Small intestine (tissue), 7 donors: Measurements from ENCODE around the gene SORCS2. TPM values are rescaled to one million over a fixed set of nuclear protein-coding genes. Genes with fewer than 3 reads are reported as not detected.

Source experiments
- DNase-seq, 2 donors: peaks; one replicate each; pipeline versions ENCODE4 v3.0.0 to v3.0.0-alpha.2; 2013
- FAIRE-seq: peaks from 2 replicates; lab custom pipeline; 2012; peaks lifted over from hg19 to GRCh38; lab: Jason Lieb, UNC
- H3K27ac ChIP-seq, 3 donors: one replicate each; pipeline ENCODE4 v1.5.1; 2013; ENCODE audit warnings: low read length in 2 of 3, mild to moderate bottlenecking in 2 of 3, control low read depth in 1 of 3, inconsistent platforms in 1 of 3, low read depth in 1 of 3, moderate library complexity in 1 of 3
- H3K27me3 ChIP-seq, 3 donors: one replicate each; pipeline ENCODE4 v1.6.1; 2013; ENCODE audit warnings: low read length in 3 of 3, inconsistent platforms in 1 of 3; ENCODE audit not compliant: control insufficient read depth in 3 of 3, insufficient read depth in 3 of 3
- H3K36me3 ChIP-seq, 3 donors: one replicate each; pipeline ENCODE4 v1.6.1; 2013; ENCODE audit warnings: low read length in 3 of 3, inconsistent platforms in 1 of 3, low read depth in 1 of 3, mild to moderate bottlenecking in 1 of 3, moderate library complexity in 1 of 3; ENCODE audit not compliant: control insufficient read depth in 3 of 3, insufficient read depth in 2 of 3
- H3K4me1 ChIP-seq, 3 donors: one replicate each; pipeline ENCODE4 v1.6.1; 2013; ENCODE audit warnings: low read length in 2 of 3, inconsistent platforms in 1 of 3, low read depth in 1 of 3, mild to moderate bottlenecking in 1 of 3, moderate library complexity in 1 of 3; ENCODE audit not compliant: control insufficient read depth in 3 of 3, insufficient read depth in 2 of 3
- H3K4me3 ChIP-seq, 3 donors: one replicate each; pipeline ENCODE4 v1.5.1; 2013; ENCODE audit warnings: low read length in 3 of 3, control low read depth in 1 of 3, inconsistent platforms in 1 of 3, low read depth in 1 of 3, mild to moderate bottlenecking in 1 of 3, moderate library complexity in 1 of 3
- H3K9me3 ChIP-seq, 2 donors: one replicate each; pipeline ENCODE4 v1.6.1; 2013; ENCODE audit warnings: low read depth in 1 of 2, low read length in 1 of 2; ENCODE audit not compliant: control insufficient read depth in 2 of 2, insufficient read depth in 1 of 2
- WGBS, 3 donors: extraction: QIAGEN DNeasy Blood & Tissue Kit; methylation state at CpG; one replicate each; pipeline ENCODE4 v1.1.7; 2013; 5-methylcytosine and 5-hydroxymethylcytosine counted together
- polyA plus RNA-seq, 4 donors: library from polyadenylated mRNA; stranded (reverse) in 3 of 4; unstranded in 1 of 4; fragments of 200-250 nt in 3 of 4; fragments of 120-200 nt in 1 of 4; gene quantifications; one replicate each; pipeline versions ENCODE4 v1.2.1 to v1.2.3, GENCODE V29; 2013
- donor health status: healthy with polysubstance abuse.
- donor health status: control.
- donor health status: control.
- donor health status: Bipolar disorder and iron deficiency.
- donor health status: healthy.

SORCS2 gene
- polyA plus RNA-seq, 4 donors, result 0.63 to 3.3 (median 2.2) TPM; not detected in 1

DNA sequence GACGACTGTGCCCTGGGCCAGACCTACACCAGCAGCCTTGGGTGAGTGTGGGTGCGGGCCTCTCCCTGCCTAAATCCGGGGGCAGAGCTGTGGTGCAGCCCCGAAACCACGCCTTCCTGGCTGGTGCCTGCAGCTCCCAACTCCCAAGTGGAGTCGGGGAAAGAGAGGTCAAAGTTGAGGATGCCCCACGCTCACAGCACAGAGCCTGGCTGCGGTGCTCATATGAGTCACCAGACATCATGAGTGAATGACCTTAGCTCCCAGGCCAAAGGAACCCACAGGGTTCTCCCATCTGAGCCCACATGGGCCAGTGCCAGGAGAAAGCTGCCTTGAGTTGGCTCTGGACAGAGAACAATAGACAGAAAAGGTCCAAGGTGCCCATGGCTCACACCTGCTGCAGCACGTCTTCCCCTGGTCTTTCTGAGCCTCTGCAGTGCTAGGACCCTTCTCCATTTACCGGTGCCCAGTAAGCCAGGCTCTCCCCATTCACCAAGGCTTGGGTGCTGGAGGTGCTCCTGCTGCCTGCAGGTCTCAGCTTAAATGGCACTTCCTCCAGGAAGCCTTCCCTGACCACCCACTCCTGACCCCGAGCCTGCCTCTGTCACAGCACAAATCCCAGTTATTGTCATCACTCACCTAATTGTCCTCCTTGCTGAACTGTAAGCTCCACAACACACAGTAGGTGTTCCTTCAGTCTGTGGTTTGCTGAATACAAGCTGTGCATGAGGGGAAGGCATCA is 523.1 kb downstream of the SORCS2 start:
- 35 to 75% (median 53%) methylated on average over 11 of the region's 11 CpGs for WGBS, 3 donors
- H3K4me1 ChIP-seq, result no peaks in the 10 kb centered on the region
- no peak overlapping the region for H3K4me3 ChIP-seq
- peaks cover 0 to 14% (median 2%) of the 10 kb centered on the region in 3 donors for H3K27me3 ChIP-seq
- H3K9me3 ChIP-seq, result peaks cover 0 to 6% of the 10 kb centered on the region in 2 donors
- no peak overlapping the region for H3K27ac ChIP-seq
- peak in 1 of 2 donors; percentile 23 for DNase-seq
- no peak for FAIRE-seq
- H3K36me3 ChIP-seq, result peaks cover 0 to 5% (median 0%) of the 10 kb centered on the region in 3 donors

DNA sequence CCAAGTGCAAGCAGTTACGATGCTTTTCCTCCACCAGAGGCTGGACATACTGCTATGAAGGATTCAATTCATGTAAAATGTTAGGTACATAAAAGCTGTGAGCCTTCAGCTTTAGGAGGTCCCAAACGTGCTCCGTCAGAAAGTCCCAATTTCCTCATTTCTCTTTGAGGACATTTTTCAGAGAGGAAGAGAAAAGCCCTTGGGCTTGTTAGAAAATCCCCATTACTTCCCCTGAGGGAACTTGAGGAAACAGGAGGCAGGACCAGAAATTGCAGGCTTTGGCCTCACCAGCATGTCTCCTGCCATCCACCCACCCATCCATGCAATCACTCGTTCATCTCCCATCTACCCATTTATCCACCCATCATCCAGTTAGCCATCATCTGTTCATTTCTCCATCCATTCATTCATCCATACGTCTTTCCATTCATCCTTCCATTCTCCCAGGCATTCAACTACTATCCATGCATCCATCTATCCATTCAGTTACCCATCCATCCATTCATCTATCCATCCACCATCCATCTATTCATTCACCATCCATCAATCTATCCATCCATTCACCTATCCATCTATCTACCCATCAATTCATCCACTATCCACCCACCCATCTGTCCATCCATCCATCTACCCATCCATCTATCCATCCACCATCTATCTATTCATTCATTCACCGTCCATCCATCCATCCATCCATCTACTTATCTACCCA is 523.8 kb downstream of the SORCS2 start:
- no peak for FAIRE-seq
- peaks cover 0 to 5% (median 0%) of the 10 kb centered on the region in 3 donors for H3K36me3 ChIP-seq
- WGBS, 3 donors, result 63 to 72% (median 70%) methylated on average over 6 of the region's 6 CpGs

DNA sequence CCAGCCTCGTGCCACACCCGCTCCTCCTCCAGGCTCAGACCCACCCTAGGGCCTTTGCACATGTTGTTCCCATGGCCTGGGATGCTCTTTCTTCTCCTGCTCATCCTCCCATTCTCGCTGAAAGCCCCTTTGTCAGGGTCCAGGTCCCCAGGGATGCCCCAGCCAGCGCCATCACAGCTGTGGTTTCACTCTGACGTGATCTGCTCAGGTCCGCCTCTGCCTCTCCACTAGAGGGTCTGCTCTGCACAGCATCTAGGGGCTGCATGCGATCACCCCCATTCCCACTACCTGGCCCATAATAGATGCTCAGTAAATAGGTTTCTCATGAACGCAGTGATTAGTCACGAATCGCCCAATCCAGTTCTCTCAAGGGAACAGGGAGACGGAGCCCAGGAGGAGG is 524.8 kb downstream of the SORCS2 start:
- Histone ChIP-seq H3K4me1 (no peaks in the 10 kb centered on the region), H3K4me3 (no peak overlapping the region), H3K9me3 (peaks cover 0 to 6% of the 10 kb centered on the region in 2 donors), H3K27ac (no peak overlapping the region), H3K27me3 (peaks cover 0 to 14% (median 4%) of the 10 kb centered on the region in 3 donors), H3K36me3 (peaks cover 0 to 5% (median 0%) of the 10 kb centered on the region in 3 donors)
- FAIRE-seq, result no peak
- no peak for DNase-seq
- WGBS, 3 donors, result 77 to 84% (median 83%) methylated on average over 11 of the region's 11 CpGs

More for the DNA sequence above, 523.8 kb downstream of the SORCS2 start:
- Histone ChIP-seq H3K27ac (no peak overlapping the region), H3K27me3 (peaks cover 0 to 14% (median 2%) of the 10 kb centered on the region in 3 donors), H3K4me1 (no peaks in the 10 kb centered on the region), H3K4me3 (no peak overlapping the region), H3K9me3 (peaks cover 0 to 6% of the 10 kb centered on the region in 2 donors)
- no peak for DNase-seq

DNA sequence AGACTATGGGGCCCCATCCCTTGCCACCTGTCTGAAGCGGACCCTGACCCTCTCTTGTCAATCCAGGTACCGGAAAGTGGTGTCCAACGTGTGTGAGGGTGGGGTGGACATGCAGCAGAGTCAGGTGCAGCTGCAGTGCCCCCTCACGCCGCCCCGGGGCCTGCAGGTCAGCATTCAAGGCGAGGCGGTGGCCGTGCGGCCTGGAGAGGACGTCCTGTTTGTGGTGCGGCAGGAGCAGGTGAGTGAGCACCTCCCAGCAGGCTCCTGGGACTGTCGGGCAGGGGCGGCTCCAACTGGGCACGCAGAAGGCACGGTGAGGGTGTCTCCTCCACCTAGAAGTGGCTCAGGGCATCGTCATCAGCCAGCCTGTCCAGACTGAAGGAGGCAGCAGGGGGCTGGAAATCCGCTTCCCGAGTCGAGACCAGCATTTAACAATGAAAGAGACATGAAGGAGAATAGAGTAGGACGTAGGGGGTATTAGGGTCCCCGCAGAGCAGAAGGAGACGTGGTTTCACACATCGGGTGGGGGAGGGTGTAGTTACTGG is 525.7 kb downstream of the SORCS2 start:
- peaks cover 0 to 14% (median 6%) of the 10 kb centered on the region in 3 donors for H3K27me3 ChIP-seq
- H3K4me1 ChIP-seq, result no peaks in the 10 kb centered on the region
- H3K27ac ChIP-seq, result no peak overlapping the region
- H3K36me3 ChIP-seq, result peaks cover 0 to 5% (median 0%) of the 10 kb centered on the region in 3 donors
- DNase-seq (no peak), FAIRE-seq (no peak)
- H3K4me3 ChIP-seq, result no peak overlapping the region
- 59 to 73% (median 61%) methylated on average over 24 of the region's 24 CpGs for WGBS, 3 donors
- peaks cover 0 to 6% of the 10 kb centered on the region in 2 donors for H3K9me3 ChIP-seq

DNA sequence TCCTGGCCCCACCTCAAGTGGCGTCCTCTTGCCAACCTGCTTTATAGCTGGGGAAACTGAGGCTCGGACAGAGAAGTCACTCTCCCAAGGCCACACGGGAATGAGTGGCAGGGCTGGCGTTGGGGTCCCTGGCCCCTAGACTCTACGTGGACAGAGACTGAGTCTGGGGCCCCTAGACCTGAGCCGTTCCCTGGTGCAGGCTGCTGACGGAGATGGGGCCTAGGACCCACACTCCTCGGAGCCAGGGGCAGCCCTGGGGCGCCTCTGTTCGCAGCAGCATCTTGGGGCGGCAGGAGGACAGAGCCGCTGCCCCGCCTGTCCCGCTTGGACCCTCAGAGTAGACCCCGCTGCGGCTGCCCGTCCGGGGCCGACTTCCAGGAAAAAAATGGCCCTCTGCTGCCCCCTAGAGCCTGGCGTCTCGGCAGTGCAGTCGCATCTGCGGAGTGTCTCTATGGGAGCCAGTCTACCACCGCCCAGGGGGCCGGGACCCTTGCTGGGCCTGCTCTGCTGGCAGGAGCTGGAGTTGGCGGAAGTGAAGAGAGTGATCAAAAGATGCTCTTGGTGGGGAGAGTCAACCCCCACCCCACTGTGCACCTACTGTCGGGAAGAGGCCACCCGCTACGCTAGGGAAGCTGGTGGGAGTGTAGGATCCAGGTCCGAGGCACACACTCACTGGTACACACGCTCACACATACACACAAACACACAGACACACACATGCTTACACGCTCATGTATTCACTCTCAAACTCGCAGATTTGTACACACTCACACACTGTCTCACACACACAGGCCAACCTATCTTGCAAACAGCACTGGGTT is 527.2 kb downstream of the SORCS2 start:
- FAIRE-seq, result no peak

DNA sequence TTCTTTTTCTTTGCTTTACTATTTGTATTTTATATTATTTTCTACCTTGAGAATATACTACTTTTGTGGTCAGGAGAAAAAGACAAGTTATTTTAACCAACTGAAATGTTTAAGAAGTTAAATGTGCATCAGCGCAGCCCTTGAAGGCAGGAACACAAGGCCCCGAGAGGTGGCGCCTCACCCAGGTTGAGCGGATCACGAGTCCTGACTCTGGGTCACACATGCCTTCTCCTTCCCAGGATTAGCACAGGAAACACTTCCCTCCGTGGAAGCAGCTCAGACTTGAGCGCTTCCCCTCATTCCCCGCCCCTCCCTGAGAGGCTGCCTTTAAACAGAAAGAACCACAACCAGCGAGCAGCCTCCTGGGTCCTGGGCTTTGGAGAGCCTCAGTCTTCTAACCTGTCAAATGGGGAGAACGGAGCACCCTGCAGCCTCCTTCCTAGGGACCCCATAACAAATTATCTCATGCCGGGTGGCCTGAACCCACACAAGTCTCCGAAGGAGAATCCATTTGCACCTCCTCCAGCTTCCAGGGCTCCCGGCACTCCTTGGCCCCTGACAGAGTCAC is 529.7 kb downstream of the SORCS2 start:
- Histone ChIP-seq H3K4me1 (no peaks in the 10 kb centered on the region), H3K9me3 (no peaks in the 10 kb centered on the region), H3K27ac (no peak overlapping the region), H3K27me3 (peaks cover 0 to 14% (median 6%) of the 10 kb centered on the region in 3 donors), H3K4me3 (no peak overlapping the region), H3K36me3 (no peaks in the 10 kb centered on the region)
- FAIRE-seq (no peak), DNase-seq (no peak)
- WGBS, 3 donors, result 64 to 71% (median 68%) methylated on average over 13 of the region's 13 CpGs

More for the DNA sequence above, 527.2 kb downstream of the SORCS2 start:
- peak; percentile 20 to 65 for DNase-seq
- Histone ChIP-seq H3K4me1 (no peaks in the 10 kb centered on the region), H3K36me3 (no peaks in the 10 kb centered on the region), H3K4me3 (no peak overlapping the region), H3K27me3 (peaks cover 0 to 14% (median 6%) of the 10 kb centered on the region in 3 donors), H3K9me3 (no peaks in the 10 kb centered on the region), H3K27ac (no peak overlapping the region)
- 24 to 26% (median 26%) methylated on average over 28 to 33 of the region's 33 CpGs for WGBS, 3 donors

DNA sequence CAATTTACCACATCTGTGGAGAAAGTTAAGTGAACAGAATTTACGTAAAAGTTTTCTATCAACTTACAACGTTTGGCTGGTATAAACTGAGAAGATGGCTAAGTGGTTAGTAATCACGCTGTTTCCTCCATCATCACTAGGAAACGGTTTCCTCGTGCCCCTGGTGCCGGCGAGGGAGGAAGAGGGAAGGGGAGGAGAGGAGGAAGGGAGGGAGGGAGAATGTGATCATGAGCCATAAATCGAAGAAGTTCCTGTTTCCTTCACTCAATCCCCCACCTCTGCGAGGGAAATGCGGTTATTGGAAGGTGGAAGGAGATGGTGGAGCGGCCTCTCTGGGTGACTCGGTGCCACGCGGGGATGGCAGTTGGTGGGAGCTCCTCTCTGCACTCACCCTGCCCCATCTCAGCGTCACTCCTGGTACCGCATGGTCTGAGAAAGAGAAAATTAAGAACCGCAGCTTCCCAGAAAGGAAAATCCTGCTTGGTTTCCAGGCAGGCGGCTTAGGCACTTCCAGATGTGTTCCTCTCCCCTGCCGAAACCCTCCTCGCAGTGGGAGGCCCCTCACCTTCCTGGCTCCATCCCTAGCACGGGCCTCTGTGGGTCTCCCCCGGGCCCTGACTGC is 530.5 kb downstream of the SORCS2 start:
- Histone ChIP-seq H3K27me3 (peaks cover 0 to 14% (median 6%) of the 10 kb centered on the region in 3 donors), H3K9me3 (no peaks in the 10 kb centered on the region), H3K27ac (no peak overlapping the region), H3K36me3 (no peaks in the 10 kb centered on the region), H3K4me3 (no peak overlapping the region), H3K4me1 (no peaks in the 10 kb centered on the region)
- no peak for DNase-seq
- WGBS, 3 donors, result 54 to 63% (median 60%) methylated on average over 21 to 22 of the region's 22 CpGs
- no peak for FAIRE-seq
